GM21576 (cell line): ENCODE measurements around the gene GALNT9.
"Not testable (repeated sequence)": the region's sequence is repeated elsewhere in the genome, so short reads cannot be mapped to it uniquely, and the experiment has no call there.

Experiments used
- ATAC-seq: cut with Tn5 transposase; IDR thresholded peaks from one replicate; pipeline ENCODE4 v1.9.1; 2021; ENCODE audit warnings: mild to moderate bottlenecking, moderate library complexity; ENCODE audit not compliant: unreplicated experiment

Gene GALNT9

DNA sequence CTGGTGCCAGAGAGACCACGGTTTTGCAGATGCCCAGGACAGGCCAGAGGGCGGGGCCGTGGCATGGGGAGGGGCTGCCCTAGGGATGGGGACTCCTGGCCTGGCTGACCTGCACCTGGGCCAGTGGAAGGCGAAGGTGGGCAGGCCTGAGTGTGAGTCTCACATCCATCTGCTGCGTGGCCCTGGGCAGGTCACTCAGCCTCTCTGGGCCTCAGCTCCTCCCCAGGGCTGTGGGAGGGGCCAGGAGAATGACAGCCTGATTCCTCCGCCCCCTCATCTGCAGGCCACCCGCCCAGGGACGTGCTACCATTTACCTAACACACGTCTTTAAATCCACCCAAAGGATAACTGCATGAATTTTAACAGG is 90.9 kb downstream of the GALNT9 start:
- no peak for ATAC-seq

DNA sequence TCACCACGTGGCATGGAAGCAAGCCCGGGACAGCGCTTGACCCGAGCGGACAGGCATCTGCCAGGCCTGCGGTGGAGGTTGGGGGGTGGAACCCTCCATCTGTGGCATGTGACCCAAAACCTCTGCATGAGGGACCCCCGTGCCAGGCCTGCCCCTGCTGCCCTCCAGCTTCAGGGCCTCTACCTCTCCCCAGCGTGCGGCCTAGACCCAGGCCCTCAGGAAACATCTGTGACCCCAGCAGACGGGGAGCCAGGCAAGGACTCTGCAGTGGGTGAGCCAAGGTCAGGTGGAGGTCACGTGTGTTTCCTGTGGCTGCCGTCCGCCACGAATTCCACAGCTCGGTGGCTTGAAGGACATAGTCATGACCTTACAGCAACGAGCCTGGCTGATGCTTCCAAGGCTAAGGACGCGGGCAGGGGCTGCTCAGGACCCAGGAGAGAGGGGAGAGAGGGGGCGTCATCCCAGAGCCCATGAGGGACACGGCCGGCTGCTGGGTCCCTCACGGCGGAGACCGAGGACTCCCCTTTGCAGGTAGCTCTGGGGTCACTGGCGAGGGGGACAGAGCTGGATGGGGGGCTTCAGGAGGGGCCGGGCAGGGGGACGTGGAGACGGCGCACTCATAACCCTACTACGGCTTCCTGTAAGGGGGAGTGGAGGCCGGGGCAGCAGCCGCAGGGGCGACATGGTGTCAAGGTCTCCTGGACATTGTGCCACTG is 91.5 kb downstream of the GALNT9 start:
- no peak for ATAC-seq

GRCh38 chr12:132236930-132237771 is 92.2 kb downstream of the GALNT9 start:
- ATAC-seq = no peak

DNA sequence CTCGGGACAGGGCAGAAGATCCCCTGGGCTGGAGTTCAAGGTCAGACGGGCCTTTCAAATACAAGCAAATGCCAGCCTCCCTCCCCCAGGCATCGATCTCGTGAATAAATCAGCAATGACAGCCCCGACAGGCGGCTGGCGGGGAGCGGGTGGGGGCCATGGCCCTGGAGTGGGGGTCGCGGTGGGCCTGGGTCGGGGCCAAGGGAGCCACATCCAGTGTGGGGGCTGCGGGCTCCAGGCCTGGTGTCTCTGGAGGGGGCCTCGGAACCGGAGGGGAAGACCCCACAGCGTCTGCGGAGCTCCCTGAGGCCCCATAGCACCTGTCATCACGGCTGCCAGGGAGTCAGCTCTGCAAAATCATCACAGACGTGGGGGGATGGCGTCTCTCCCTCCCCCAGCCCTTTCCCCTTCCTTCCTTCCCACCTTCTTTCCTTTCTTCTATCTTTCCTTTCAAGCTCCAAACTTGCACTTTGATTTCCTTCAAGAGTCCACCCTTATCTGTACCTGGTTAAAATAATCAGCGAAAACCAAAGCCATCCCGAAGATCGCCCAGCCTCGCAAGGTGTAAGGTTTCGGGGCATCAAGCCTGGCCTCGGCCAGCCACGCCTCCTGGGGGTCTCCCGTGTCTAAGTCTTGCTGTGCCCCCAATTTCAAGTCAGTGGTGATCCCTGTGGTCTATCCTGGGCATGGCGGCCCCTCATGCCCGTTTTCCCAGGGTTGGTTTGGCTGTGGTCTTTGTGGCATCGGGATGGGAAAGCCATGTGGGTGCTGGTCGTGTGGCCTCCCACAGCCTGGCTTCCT is 93.1 kb downstream of the GALNT9 start:
- no peak for ATAC-seq

- no peak for ATAC-seq
Observed at GRCh38 chr12:132235116-132235820, 94.1 kb downstream of the GALNT9 start.

- no peak for ATAC-seq
Observed at GRCh38 chr12:132230381-132230780, 99.0 kb downstream of the GALNT9 start.

DNA sequence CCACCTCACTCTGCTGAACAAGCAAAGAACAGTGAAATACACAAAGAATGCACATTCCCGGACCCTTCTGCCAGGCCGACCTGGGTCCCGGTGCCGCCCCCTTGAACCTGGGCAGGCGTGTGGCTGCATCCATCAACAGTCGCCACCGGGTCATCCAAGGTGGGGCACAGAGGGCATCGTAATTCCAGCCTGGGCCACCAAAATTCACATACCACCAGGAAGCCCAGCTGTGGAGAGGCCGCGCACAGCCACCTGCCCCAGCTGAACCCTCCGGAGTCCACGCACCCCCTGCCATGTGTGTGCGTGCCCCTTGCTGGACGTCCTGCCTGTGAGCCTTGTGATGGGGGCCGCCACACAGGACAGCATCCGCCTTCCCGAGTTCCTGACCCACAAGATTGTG is 99.5 kb downstream of the GALNT9 start:
- no peak for ATAC-seq

DNA sequence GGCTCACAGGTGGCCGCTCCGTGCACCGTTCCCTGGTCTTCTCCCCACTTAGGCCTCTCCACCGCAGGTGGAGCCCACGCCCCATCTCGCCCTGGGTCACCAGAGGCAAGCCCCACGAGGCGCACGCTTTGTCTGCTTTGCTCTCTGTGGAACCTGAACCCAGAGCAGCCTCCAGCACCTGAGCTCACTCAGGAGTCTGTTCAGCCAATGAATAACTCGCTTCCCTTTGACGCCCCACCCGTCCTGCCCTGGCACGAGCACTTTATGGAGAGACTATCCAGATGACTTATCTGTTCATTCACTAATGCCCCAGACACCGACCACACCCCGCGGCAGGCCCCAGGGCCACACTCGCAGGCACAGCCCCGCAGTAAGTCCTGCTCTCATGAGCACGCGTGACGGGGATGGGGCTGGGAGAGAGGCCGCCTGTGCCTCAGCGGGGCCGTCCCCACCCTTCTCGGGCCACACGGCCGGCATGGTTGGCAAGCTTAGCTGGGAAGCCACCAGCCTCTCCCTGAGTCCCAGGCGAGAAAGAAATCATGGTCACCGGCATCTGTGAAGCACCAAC is 100.1 kb downstream of the GALNT9 start:
- no peak for ATAC-seq

- no peak for ATAC-seq
Observed at GRCh38 chr12:132228476-132229192, 100.8 kb downstream of the GALNT9 start.

DNA sequence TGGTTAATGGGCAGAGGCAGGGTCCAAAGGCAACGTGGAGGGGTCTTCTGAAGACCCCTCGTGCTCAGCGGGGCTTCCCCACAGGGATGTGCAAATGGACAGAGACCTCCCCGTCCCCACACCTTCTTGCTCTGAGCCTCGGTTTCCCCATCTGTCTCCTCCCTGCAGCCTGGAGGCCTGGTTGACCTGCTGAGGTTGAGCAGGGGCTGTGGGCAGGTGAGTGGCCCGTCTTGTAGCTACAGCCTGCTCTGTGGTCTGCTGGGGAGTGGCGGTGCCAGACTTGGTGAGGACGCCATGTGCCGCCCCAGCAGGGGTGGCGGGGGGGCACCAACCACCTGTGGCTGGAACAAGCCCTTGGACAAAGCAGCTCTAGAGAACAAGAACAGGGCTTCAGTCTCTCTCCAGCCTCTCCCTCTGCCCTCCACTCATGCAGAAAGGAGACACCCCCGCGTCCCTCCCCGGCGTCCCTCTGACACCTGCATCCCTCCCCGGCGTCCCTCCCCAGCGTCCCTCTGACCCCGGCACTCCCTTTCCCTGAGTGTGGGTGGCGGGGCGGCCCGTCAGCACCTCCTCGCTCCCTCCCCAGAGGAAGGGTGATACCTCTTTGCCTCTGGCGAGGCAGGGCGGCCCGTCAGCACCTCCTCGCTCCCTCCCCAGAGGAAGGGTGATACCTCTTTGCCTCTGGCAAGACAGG is 101.5 kb downstream of the GALNT9 start:
- ATAC-seq = no peak

GRCh38 chr12:132227118-132227517 is 102.3 kb downstream of the GALNT9 start:
- no peak for ATAC-seq

DNA sequence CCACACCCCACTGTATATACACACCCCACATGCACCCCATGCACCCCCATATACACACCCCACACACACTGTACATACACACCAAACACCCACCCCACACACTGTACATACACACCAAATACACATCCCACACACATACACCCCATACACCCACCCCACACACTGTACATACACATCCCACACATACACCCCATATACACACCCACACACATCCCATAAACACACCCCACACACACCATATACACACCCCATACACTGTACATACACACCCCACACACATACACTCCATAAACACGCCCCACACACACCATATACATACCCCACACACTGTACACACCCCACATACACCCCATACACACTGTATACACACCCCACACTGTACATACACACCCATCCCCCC is 102.8 kb downstream of the GALNT9 start:
- ATAC-seq = no peak

DNA sequence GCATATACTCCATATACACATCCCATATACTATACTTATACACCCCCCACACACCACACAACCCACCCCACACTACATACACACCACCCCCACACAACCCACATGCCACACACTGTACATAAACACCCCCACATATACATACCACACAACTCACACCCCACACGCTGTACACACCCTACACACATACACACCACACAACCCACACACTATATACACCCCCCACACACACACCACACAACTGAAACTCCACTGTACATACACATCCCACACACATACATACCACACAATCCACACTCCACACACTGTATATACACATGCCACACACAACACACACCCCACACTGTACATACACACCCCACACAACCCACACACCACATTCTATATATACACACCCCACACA is 104.2 kb downstream of the GALNT9 start:
- ATAC-seq = no peak

DNA sequence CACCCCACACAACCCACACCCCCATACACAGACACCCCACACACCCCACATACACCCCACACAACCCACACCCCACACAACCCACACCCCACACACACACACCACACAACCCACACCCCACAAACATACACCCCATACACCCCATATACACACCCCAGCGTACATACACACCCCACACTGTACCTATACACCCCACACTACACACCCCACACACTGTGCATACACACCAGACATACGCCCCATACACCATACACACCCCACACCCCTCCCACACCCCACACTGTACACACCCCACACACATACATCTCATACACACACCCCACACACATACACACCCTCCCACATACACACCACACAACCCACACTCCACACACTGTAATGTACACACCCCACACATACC is 104.9 kb downstream of the GALNT9 start:
- ATAC-seq = no peak

DNA sequence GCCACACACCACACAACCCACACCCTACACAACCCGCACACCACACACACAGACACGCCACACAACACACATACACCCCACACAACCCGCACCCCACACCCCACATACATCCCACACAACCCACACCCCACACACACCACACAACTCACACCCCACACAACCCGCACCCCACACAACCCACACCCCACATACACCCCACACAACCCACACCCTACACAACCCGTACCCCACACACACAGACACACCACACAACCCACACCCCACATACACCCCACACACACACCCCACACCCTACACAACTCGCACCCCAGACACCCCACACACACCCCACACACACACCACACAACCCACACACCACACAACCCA is 106.6 kb downstream of the GALNT9 start:
- no peak for ATAC-seq

GRCh38 chr12:132222096-132222807 is 107.1 kb downstream of the GALNT9 start:
- ATAC-seq = no peak

GRCh38 chr12:132219761-132220160 is 109.6 kb downstream of the GALNT9 start:
- ATAC-seq = not testable (repeated sequence)

DNA sequence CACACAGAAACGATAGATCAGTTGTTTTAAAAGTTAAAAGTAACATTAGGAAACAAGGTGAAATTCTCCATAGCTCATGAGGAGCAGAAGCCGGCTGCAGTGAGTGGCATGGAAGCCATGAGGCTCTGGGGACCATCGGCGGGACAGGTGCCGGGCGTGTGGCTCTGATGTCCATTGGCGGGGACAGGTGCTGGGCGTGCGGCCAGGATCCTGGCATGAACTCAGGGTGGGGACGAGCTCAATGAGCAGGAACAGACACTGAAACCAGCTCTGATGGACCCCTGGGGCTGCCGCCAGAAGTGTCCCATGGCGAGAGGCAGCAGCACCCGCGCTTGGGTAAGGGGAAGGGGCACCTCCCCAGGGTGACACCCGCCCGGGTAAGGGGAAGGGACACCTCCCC is 110.1 kb downstream of the GALNT9 start:
- ATAC-seq = no peak

- no peak for ATAC-seq
Observed at GRCh38 chr12:132218915-132219314, 110.5 kb downstream of the GALNT9 start.
